ENCODE measurements around the gene ITPRID1. TPM values are rescaled to one million over a fixed set of nuclear protein-coding genes. Genes with fewer than 3 reads are reported as not detected.
A peak's percentile ranks its signal among the peaks of the same experiment; 100 is the strongest.

The ITPRID1 gene
- total RNA-seq, 1 experiment from 2014 or later, result not detected

DNA sequence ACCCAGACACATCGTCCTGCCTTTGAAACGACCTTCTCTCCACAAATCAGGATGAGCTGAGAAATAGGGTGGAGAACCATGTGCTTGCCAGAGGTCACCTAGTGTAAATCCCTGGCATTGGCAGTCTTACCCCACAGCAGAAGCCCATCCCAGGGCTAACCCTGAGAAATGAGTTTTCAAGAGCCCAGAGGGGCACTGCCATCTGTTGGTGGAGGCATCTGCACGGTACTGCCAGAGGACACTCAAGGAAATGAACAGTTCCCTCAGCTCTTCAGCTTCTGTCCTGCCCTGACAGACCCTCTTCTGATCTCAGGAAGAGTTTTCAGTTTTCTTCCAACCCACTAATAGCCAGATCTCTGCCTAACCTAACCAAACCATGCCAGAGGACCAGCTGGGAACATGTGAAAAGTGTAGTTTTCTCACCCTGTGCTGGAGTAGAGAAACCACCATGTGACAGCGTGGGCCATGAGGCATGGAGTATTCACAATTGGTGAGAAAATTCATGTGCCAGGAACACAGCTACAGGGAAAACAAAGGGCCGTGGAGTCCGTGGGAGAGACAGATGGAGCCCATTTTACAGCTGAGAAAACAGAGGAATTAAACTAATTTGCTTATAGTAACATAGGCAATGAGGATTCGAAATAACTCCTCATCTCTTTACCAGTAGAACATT lies 37.7 kb upstream of the ITPRID1 start:
- H3K4me2 ChIP-seq (ENCODE audit: low read length), result no peak overlapping the region
- TF ChIP-seq, protein P1, sequence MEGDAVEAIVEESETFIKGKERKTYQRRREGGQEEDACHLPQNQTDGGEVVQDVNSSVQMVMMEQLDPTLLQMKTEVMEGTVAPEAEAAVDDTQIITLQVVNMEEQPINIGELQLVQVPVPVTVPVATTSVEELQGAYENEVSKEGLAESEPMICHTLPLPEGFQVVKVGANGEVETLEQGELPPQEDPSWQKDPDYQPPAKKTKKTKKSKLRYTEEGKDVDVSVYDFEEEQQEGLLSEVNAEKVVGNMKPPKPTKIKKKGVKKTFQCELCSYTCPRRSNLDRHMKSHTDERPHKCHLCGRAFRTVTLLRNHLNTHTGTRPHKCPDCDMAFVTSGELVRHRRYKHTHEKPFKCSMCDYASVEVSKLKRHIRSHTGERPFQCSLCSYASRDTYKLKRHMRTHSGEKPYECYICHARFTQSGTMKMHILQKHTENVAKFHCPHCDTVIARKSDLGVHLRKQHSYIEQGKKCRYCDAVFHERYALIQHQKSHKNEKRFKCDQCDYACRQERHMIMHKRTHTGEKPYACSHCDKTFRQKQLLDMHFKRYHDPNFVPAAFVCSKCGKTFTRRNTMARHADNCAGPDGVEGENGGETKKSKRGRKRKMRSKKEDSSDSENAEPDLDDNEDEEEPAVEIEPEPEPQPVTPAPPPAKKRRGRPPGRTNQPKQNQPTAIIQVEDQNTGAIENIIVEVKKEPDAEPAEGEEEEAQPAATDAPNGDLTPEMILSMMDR (conservative IDR thresholded peaks at IDR 0.05; ENCODE audit: low read depth, low read length), result peak; percentile 51
- TF ChIP-seq EZH2phosphoT487 (IDR thresholded peaks at IDR 0.05; ENCODE audit: borderline replicate concordance, low read length) (no peak), EZH2 (IDR thresholded peaks at IDR 0.05; ENCODE audit: low read length, unreplicated experiment) (no peak)
- no peaks in the 10 kb centered on the region for H4K20me1 ChIP-seq (ENCODE audit: low read length)
- intact Hi-C loops (cut with micrococcal nuclease), result loop anchor here (1.0 kb wide), 2 partner anchors 33 to 103 kb away; no protein-coding TSS in a partner anchor
- ChIA-PET POLR2A (ENCODE audit: unreplicated experiment) (no interaction called here), CTCF (interaction anchor here (0.5 to 0.6 kb wide), 2 partner anchors 76 to 342 kb away, joined by 6 to 7 read pairs; no protein-coding TSS in a partner anchor)
- H3K36me3 ChIP-seq (ENCODE audit: low read depth, low read length), result no peaks in the 10 kb centered on the region
- H2AFZ ChIP-seq (ENCODE audit: low read length), result no peak overlapping the region
- H3F3A ChIP-seq (ENCODE audit: low read length, unreplicated experiment), result no peaks in the 10 kb centered on the region
- H3K27me3 ChIP-seq (ENCODE audit: low read length), result peaks cover 77% of the 10 kb centered on the region
- H3K9me2 ChIP-seq (replicated peaks; ENCODE audit: low read length), result no peaks in the 10 kb centered on the region
- ATAC-seq (peak; percentile 81), DNase-seq (peak; percentile 33)
- H3K4me3 ChIP-seq (ENCODE audit: low read length), result no peak overlapping the region
- H3K9me3 ChIP-seq (ENCODE audit: low read length), result no peaks in the 10 kb centered on the region
- H3K4me1 ChIP-seq (ENCODE audit: insufficient read depth, low read length), result no peaks in the 10 kb centered on the region
- no peak overlapping the region for H3K9ac ChIP-seq (ENCODE audit: low read length)
- no peaks in the 10 kb centered on the region for H3K79me2 ChIP-seq (ENCODE audit: low read length)
- BruUV-seq (replicated peaks), result no TSS peak
- H3K27ac ChIP-seq (ENCODE audit: low read length), result no peak overlapping the region

DNA sequence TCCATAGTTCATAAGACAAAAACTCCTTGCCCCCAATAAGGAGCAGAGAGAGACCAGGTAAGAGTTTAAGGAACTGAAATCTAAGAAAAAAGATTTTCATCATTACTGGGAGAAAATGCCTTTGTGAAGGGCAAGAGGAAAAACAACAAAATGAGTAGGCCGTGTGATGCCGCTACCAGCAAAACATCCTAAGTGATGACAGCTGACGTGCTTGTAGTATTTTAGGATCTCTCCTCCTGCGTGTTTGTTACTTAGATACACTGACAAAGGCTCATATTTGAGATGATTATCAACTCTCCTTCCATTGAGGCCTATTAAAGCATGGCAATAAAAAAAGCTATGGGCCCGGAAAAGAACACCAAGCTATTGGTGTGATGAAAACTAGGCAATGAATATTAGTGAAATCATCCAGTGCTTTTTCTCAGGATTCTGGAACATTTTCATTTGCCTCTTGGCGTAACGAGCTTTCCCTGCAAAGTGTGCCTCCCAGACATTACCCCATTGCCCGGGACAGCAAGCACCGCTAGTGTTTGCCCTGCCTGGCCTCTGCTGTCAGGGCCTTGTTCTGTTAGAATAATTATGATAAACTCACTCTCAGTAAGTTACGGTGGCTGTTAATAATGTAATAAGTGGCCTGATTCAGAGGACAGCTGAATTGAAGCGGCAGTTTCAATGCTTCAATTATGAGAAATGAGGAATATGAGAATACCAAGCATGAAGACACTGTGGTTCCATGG lies 36.8 kb upstream of the ITPRID1 start:
- Histone ChIP-seq H3F3A (ENCODE audit: low read length, unreplicated experiment) (no peaks in the 10 kb centered on the region), H3K9me3 (ENCODE audit: low read length) (no peaks in the 10 kb centered on the region), H2AFZ (ENCODE audit: low read length) (no peak overlapping the region), H4K20me1 (ENCODE audit: low read length) (no peaks in the 10 kb centered on the region), H3K27ac (ENCODE audit: low read length) (no peak overlapping the region), H3K4me1 (ENCODE audit: insufficient read depth, low read length) (no peaks in the 10 kb centered on the region), H3K9ac (ENCODE audit: low read length) (no peak overlapping the region), H3K4me2 (ENCODE audit: low read length) (no peak overlapping the region), H3K79me2 (ENCODE audit: low read length) (no peaks in the 10 kb centered on the region), H3K27me3 (ENCODE audit: low read length) (peaks cover 77% of the 10 kb centered on the region), H3K36me3 (ENCODE audit: low read depth, low read length) (no peaks in the 10 kb centered on the region), H3K9me2 (replicated peaks; ENCODE audit: low read length) (no peaks in the 10 kb centered on the region), H3K4me3 (ENCODE audit: low read length) (no peak overlapping the region)
- ChIA-PET CTCF (no interaction called here), POLR2A (ENCODE audit: unreplicated experiment) (no interaction called here)
- DNase-seq (no peak), ATAC-seq (no peak)
- intact Hi-C loops (cut with micrococcal nuclease), result loop anchor here (1.0 kb wide), 2 partner anchors 34 to 104 kb away; no protein-coding TSS in a partner anchor
- BruUV-seq (replicated peaks), result no TSS peak
- TF ChIP-seq, protein P1 (conservative IDR thresholded peaks at IDR 0.05; ENCODE audit: low read depth, low read length), result no peak
- TF ChIP-seq EZH2 (IDR thresholded peaks at IDR 0.05; ENCODE audit: low read length, unreplicated experiment) (no peak), EZH2phosphoT487 (IDR thresholded peaks at IDR 0.05; ENCODE audit: borderline replicate concordance, low read length) (no peak)

DNA sequence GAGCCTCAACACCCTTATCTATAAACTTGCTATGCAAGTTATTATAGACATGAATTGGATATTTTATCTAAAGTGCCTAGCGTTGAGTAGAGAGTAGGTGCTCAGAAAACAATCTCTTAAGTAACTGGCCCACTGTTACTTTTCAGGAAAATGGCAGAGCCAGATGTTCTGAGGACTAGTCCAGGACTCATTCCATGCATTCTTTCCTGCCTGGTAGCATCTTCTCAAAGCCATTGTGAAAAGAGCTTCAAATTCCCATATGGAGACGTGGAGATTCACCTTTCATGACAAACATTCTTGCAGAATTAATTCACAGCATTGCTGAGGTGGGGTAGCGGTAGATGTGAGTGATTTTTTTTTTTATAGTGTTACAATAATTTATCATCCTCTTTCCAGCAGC lies 35.9 kb upstream of the ITPRID1 start:
- BruUV-seq (replicated peaks), result no TSS peak
- Histone ChIP-seq H3K9me2 (replicated peaks; ENCODE audit: low read length) (no peaks in the 10 kb centered on the region), H3K27me3 (ENCODE audit: low read length) (peaks cover 69% of the 10 kb centered on the region), H3K9me3 (ENCODE audit: low read length) (no peaks in the 10 kb centered on the region), H3F3A (ENCODE audit: low read length, unreplicated experiment) (no peaks in the 10 kb centered on the region), H3K27ac (ENCODE audit: low read length) (no peak overlapping the region), H3K4me1 (ENCODE audit: insufficient read depth, low read length) (no peaks in the 10 kb centered on the region), H3K4me3 (ENCODE audit: low read length) (no peak overlapping the region), H3K79me2 (ENCODE audit: low read length) (no peaks in the 10 kb centered on the region), H4K20me1 (ENCODE audit: low read length) (no peaks in the 10 kb centered on the region), H3K4me2 (ENCODE audit: low read length) (no peak overlapping the region), H2AFZ (ENCODE audit: low read length) (no peak overlapping the region), H3K9ac (ENCODE audit: low read length) (no peak overlapping the region), H3K36me3 (ENCODE audit: low read depth, low read length) (no peaks in the 10 kb centered on the region)
- ATAC-seq (no peak), DNase-seq (no peak)
- POLR2A ChIA-PET (ENCODE audit: unreplicated experiment), result no interaction called here
- TF ChIP-seq, protein P1 (conservative IDR thresholded peaks at IDR 0.05; ENCODE audit: low read depth, low read length), result no peak
- TF ChIP-seq EZH2 (IDR thresholded peaks at IDR 0.05; ENCODE audit: low read length, unreplicated experiment), result no peak
- no peak for TF ChIP-seq EZH2phosphoT487 (IDR thresholded peaks at IDR 0.05; ENCODE audit: borderline replicate concordance, low read length)
- CTCF ChIA-PET, result no interaction called here
- intact Hi-C loops (cut with micrococcal nuclease), result no loop called here
